SK-N-SH treated with all-trans-retinoic acid at 6 μM for 48 hours (cell line): ENCODE measurements around the gene FILIP1.

Experiments used
- ATAC-seq: fragments of 200-7000 bp; cut with Tn5 transposase; 3 replicates; pipeline ENCODE4 v1.9.1; 2020; ENCODE audit warnings: mild to moderate bottlenecking, moderate library complexity
- ARNTL ChIP-seq: fragments of 450-650 bp; formaldehyde crosslinking; IDR thresholded peaks from 2 replicates; pipeline ENCODE4 v1.5.0; 2020; ENCODE audit warnings: low read depth, mild to moderate bottlenecking, moderate library complexity, borderline replicate concordance
- BACH2 ChIP-seq: fragments of 250-450 bp; sonication (Bioruptor Pico); IDR thresholded peaks from 2 replicates; pipeline ENCODE4 v1.9.0; 2021; ENCODE audit warnings: mild to moderate bottlenecking, borderline replicate concordance
- CREB5 ChIP-seq: fragments of 250-450 bp; sonication (Bioruptor Pico); IDR thresholded peaks from 2 replicates; pipeline ENCODE4 v1.5.1; 2020; ENCODE audit warnings: low read depth, mild to moderate bottlenecking, moderate library complexity
- CSDC2 ChIP-seq: fragments of 250-450 bp; sonication (Bioruptor Pico); IDR thresholded peaks from 2 replicates; pipeline ENCODE4 v1.5.0; 2020; ENCODE audit warnings: mild to moderate bottlenecking, moderate library complexity
- ESRRG ChIP-seq: fragments of 250-450 bp; sonication (Bioruptor Pico); IDR thresholded peaks from 2 replicates; pipeline ENCODE4 v1.6.1; 2021; ENCODE audit warnings: mild to moderate bottlenecking
- GLIS3 ChIP-seq: fragments of 250-450 bp; sonication (Bioruptor Pico); IDR thresholded peaks from 2 replicates; pipeline ENCODE4 v1.5.0; 2020; ENCODE audit warnings: mild to moderate bottlenecking, moderate library complexity
- ISL1 ChIP-seq: fragments of 250-450 bp; sonication (Bioruptor Pico); IDR thresholded peaks from 2 replicates; pipeline ENCODE4 v2.1.2; 2022; ENCODE audit warnings: mild to moderate bottlenecking, moderate library complexity
- OSR1 ChIP-seq: fragments of 250-450 bp; sonication (Bioruptor Pico); IDR thresholded peaks from 2 replicates; pipeline ENCODE4 v1.8.0; 2022; ENCODE audit warnings: moderate library complexity, mild to moderate bottlenecking, inconsistent platforms
- PPARA ChIP-seq: fragments of 250-450 bp; sonication (Bioruptor Pico); IDR thresholded peaks from 2 replicates; pipeline ENCODE4 v1.5.0; 2020; ENCODE audit warnings: mild to moderate bottlenecking, borderline replicate concordance
- RARB ChIP-seq: fragments of 250-450 bp; sonication (Bioruptor Pico); IDR thresholded peaks from 2 replicates; pipeline ENCODE4 v1.8.0; 2021; ENCODE audit warnings: mild to moderate bottlenecking, moderate library complexity
- SNAI2 ChIP-seq: fragments of 250-450 bp; sonication (Bioruptor Pico); IDR thresholded peaks from 2 replicates; pipeline ENCODE4 v1.5.0; 2020; ENCODE audit warnings: mild to moderate bottlenecking, moderate library complexity
- TCF4 ChIP-seq: fragments of 250-450 bp; sonication (Bioruptor Pico); IDR thresholded peaks from 2 replicates; pipeline ENCODE4 v1.8.0; 2021; ENCODE audit warnings: mild to moderate bottlenecking, moderate library complexity, borderline replicate concordance
- TOX ChIP-seq: fragments of 250-450 bp; sonication (Bioruptor Pico); IDR thresholded peaks from 2 replicates; pipeline ENCODE4 v1.8.0; 2021; ENCODE audit warnings: mild to moderate bottlenecking, moderate library complexity, borderline replicate concordance
- TSHZ2 ChIP-seq: fragments of 250-450 bp; sonication (Bioruptor Pico); IDR thresholded peaks from 2 replicates; pipeline ENCODE4 v1.5.0; 2020; ENCODE audit warnings: mild to moderate bottlenecking, moderate library complexity
- ZC3H10 ChIP-seq: fragments of 250-450 bp; sonication (Bioruptor Pico); IDR thresholded peaks from 2 replicates; pipeline ENCODE4 v1.5.1; 2021; ENCODE audit warnings: mild to moderate bottlenecking, moderate library complexity
- ZFP3 ChIP-seq: fragments of 250-450 bp; sonication (Bioruptor Pico); IDR thresholded peaks from 2 replicates; pipeline ENCODE4 v1.5.0; 2020; ENCODE audit warnings: mild to moderate bottlenecking, moderate library complexity
- ZFP30 ChIP-seq: fragments of 450-650 bp; formaldehyde crosslinking; IDR thresholded peaks from 2 replicates; pipeline ENCODE4 v1.5.0; 2022; ENCODE audit warnings: mild to moderate bottlenecking, moderate library complexity
- ZNF565 ChIP-seq: fragments of 450-650 bp; formaldehyde crosslinking; conservative IDR thresholded peaks from 2 replicates; pipeline ENCODE4 v1.5.0; 2020; ENCODE audit warnings: low read depth, mild to moderate bottlenecking, moderate library complexity
- ZNF70 ChIP-seq: fragments of 450-650 bp; formaldehyde crosslinking; IDR thresholded peaks from 2 replicates; pipeline ENCODE4 v1.5.0; 2020; ENCODE audit warnings: mild to moderate bottlenecking, moderate library complexity
- ZNF8 ChIP-seq: fragments of 450-650 bp; formaldehyde crosslinking; IDR thresholded peaks from 2 replicates; pipeline ENCODE4 v1.5.0; 2020; ENCODE audit warnings: mild to moderate bottlenecking, moderate library complexity
- TF ChIP-seq, protein P1 (sequence below): fragments of 250-450 bp; sonication (Bioruptor Pico); IDR thresholded peaks from 2 replicates; pipeline ENCODE4 v1.8.0; 2020; ENCODE audit warnings: mild to moderate bottlenecking, moderate library complexity, borderline replicate concordance
- TF ChIP-seq, protein P2 (sequence below): fragments of 250-450 bp; sonication (Bioruptor Pico); IDR thresholded peaks from 2 replicates; pipeline ENCODE4 v1.5.1; 2021; ENCODE audit warnings: mild to moderate bottlenecking, moderate library complexity

The FILIP1 gene

DNA sequence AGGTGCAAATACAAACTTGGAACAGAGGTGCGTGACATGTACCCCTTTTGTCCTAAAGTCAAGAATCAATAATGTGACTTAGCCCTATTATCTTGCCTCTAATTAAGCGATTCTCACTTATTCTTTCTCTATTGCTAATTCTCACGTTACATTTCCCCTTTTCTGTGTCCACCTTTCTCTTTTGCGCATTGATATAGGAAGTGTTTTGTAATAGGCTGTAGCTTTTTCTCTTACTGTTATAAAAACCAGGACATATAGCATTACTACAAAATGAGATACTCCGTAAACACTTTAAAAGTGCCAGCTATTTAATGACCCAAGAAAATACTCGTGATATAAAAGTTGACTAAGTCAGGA lies 208.3 kb downstream of the FILIP1 start:
- TF ChIP-seq TCF4 (CRISPR knock-in tag): no peak
- no peak for TF ChIP-seq ESRRG (CRISPR knock-in tag)
- no peak for TF ChIP-seq RARB (CRISPR knock-in tag)
- no peak for TF ChIP-seq SNAI2 (CRISPR knock-in tag)
- no peak for TF ChIP-seq ZNF70 (CRISPR knock-in tag)
- TF ChIP-seq ISL1 (CRISPR knock-in tag): no peak
- no peak for TF ChIP-seq CSDC2 (CRISPR knock-in tag)
- TF ChIP-seq TSHZ2 (CRISPR knock-in tag): no peak
- peak; percentile 15 for ATAC-seq

DNA sequence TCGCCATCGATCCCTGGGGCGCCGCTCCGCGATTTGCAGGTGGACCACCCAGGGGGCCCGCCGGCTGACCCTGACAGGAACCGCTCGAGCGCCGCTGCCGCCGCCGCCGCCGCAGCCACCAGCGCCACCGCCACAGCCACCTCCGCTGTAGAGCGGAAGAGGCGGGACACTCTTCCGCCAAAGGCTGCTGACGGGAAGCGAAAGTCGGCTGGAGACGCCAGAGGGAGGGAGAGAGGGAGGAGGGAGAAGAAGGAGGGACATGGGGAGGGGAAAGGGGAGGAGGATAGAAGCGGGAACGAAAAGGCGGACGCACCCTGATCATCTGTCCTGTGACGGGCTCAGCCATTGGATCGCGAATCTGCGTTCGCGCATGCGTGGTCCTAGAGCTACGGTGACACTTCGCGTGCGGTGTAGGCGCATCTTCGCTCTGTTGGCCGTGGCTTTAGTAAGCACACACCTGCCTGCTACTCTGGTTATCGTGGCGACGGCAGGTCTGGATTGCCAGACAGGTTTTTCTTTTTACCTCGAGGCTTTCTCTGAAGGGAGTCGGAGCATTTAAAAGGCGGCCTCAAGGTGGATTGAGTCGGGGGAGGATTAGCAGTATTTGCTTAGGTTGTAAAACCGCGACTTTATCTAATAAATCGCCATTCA lies 208.8 kb downstream of the FILIP1 start, which contains the start of gene TMEM30A:
TMEM30A (minus strand) TSS at position 161 of the 651 bp plus-strand sequence; CDS start at position 7, 154 bp downstream.
- TF ChIP-seq RARB (CRISPR knock-in tag): no peak
- peak; percentile 95 for ATAC-seq

- TF ChIP-seq, protein P1, sequence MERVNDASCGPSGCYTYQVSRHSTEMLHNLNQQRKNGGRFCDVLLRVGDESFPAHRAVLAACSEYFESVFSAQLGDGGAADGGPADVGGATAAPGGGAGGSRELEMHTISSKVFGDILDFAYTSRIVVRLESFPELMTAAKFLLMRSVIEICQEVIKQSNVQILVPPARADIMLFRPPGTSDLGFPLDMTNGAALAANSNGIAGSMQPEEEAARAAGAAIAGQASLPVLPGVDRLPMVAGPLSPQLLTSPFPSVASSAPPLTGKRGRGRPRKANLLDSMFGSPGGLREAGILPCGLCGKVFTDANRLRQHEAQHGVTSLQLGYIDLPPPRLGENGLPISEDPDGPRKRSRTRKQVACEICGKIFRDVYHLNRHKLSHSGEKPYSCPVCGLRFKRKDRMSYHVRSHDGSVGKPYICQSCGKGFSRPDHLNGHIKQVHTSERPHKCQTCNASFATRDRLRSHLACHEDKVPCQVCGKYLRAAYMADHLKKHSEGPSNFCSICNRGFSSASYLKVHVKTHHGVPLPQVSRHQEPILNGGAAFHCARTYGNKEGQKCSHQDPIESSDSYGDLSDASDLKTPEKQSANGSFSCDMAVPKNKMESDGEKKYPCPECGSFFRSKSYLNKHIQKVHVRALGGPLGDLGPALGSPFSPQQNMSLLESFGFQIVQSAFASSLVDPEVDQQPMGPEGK (CRISPR knock-in tag): no peak
- TF ChIP-seq RARB (CRISPR knock-in tag): no peak
- no peak for TF ChIP-seq ZNF70 (CRISPR knock-in tag)
- TF ChIP-seq ESRRG (CRISPR knock-in tag): no peak
- TF ChIP-seq TCF4 (CRISPR knock-in tag): no peak
- TF ChIP-seq GLIS3: no peak
- TF ChIP-seq CSDC2 (CRISPR knock-in tag): no peak
- no peak for TF ChIP-seq ZFP3 (CRISPR knock-in tag)
- TF ChIP-seq ZC3H10: no peak
- TF ChIP-seq ISL1 (CRISPR knock-in tag): no peak
- no peak for TF ChIP-seq SNAI2 (CRISPR knock-in tag)
- no peak for TF ChIP-seq OSR1 (CRISPR knock-in tag)
- TF ChIP-seq ZNF8 (CRISPR knock-in tag): no peak
- TF ChIP-seq ZFP30 (CRISPR knock-in tag): no peak
- peak; percentile 58 for ATAC-seq
Measured at GRCh38 chr6:75283907-75284631, 209.5 kb downstream of the FILIP1 start.

GRCh38 chr6:75282706-75283105 lies 210.9 kb downstream of the FILIP1 start:
- no peak for TF ChIP-seq BACH2 (CRISPR knock-in tag)
- no peak for TF ChIP-seq ZC3H10
- no peak for TF ChIP-seq PPARA (CRISPR knock-in tag)
- TF ChIP-seq TCF4 (CRISPR knock-in tag): no peak
- TF ChIP-seq TOX (CRISPR knock-in tag): no peak
- no peak for TF ChIP-seq CREB5 (CRISPR knock-in tag)
- no peak for TF ChIP-seq ESRRG (CRISPR knock-in tag)
- no peak for TF ChIP-seq SNAI2 (CRISPR knock-in tag)
- no peak for TF ChIP-seq GLIS3
- no peak for TF ChIP-seq ZNF70 (CRISPR knock-in tag)
- TF ChIP-seq ZNF8 (CRISPR knock-in tag): no peak
- TF ChIP-seq, protein P1 (CRISPR knock-in tag): no peak
- no peak for TF ChIP-seq CSDC2 (CRISPR knock-in tag)
- TF ChIP-seq ZNF565 (CRISPR knock-in tag): no peak
- no peak for TF ChIP-seq ZFP30 (CRISPR knock-in tag)
- TF ChIP-seq ARNTL (CRISPR knock-in tag): no peak
- TF ChIP-seq, protein P2, sequence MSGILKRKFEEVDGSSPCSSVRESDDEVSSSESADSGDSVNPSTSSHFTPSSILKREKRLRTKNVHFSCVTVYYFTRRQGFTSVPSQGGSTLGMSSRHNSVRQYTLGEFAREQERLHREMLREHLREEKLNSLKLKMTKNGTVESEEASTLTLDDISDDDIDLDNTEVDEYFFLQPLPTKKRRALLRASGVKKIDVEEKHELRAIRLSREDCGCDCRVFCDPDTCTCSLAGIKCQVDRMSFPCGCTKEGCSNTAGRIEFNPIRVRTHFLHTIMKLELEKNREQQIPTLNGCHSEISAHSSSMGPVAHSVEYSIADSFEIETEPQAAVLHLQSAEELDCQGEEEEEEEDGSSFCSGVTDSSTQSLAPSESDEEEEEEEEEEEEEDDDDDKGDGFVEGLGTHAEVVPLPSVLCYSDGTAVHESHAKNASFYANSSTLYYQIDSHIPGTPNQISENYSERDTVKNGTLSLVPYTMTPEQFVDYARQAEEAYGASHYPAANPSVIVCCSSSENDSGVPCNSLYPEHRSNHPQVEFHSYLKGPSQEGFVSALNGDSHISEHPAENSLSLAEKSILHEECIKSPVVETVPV (CRISPR knock-in tag): no peak
- TF ChIP-seq OSR1 (CRISPR knock-in tag): no peak
- no peak for ATAC-seq
